H1 (cell line): ENCODE measurements around the gene IFNL2. TPM values are rescaled to one million over a fixed set of nuclear protein-coding genes. Genes with fewer than 3 reads are reported as not detected.

Source experiments
- CTCF ChIA-PET: fragments of 300-600 bp; sonication (Branson Sonifier 250); formaldehyde crosslinking; loops from one replicate; lab custom pipeline; 2021; ENCODE audit not compliant: partially characterized antibody; lab: Charles Lee
- POLR2A ChIA-PET: fragments of 300-600 bp; sonication (Branson Sonifier 250); formaldehyde crosslinking; loops from one replicate; lab custom pipeline; 2021; ENCODE audit warnings: inconsistent platforms; ENCODE audit not compliant: partially characterized antibody; lab: Charles Lee
- DNase-seq, 2 experiments: peaks; one replicate each; pipeline versions ENCODE4 v3.0.0 to v3.0.0-alpha.2; 2010 to 2022; ENCODE audit warnings: low spot score in 2 of 2, low read depth in 1 of 2, mixed read lengths in 1 of 2
- FAIRE-seq: peaks from 2 replicates; lab custom pipeline; 2011; peaks lifted over from hg19 to GRCh38; lab: Jason Lieb, UNC
- H2AFZ ChIP-seq: 2 replicates; pipeline ENCODE4 v1.8.1; 2012; ENCODE audit warnings: low read length, inconsistent platforms
- H2AK5ac ChIP-seq: 2 replicates; pipeline ENCODE4 v1.6.1; 2013; ENCODE audit warnings: low read depth, low read length
- H2BK120ac ChIP-seq: replicated peaks from 2 replicates; pipeline ENCODE3; 2013; ENCODE audit warnings: low read depth, low read length, inconsistent platforms
- H2BK12ac ChIP-seq: 2 replicates; pipeline ENCODE4 v1.6.1; 2013; ENCODE audit warnings: low read depth, low read length
- H2BK15ac ChIP-seq: 2 replicates; pipeline ENCODE4 v1.6.1; 2013; ENCODE audit warnings: low read length
- H2BK20ac ChIP-seq: 2 replicates; pipeline ENCODE4 v1.6.1; 2013; ENCODE audit warnings: low read length
- H2BK5ac ChIP-seq: 2 replicates; pipeline ENCODE4 v1.6.1; 2013; ENCODE audit warnings: low read depth, low read length
- H3K14ac ChIP-seq: 2 replicates; pipeline ENCODE4 v1.6.1; 2013; ENCODE audit warnings: inconsistent platforms; ENCODE audit not compliant: insufficient read length
- H3K18ac ChIP-seq: 2 replicates; pipeline ENCODE4 v1.6.1; 2013; ENCODE audit warnings: low read length; ENCODE audit errors: extremely low read depth
- H3K23ac ChIP-seq: 2 replicates; pipeline ENCODE4 v1.6.1; 2013; ENCODE audit warnings: inconsistent platforms; ENCODE audit not compliant: insufficient read length
- H3K23me2 ChIP-seq: 2 replicates; pipeline ENCODE4 v1.6.1; 2013; ENCODE audit warnings: low read depth, low read length
- H3K27ac ChIP-seq: 2 replicates; pipeline ENCODE4 v1.6.1; 2011; ENCODE audit warnings: low read depth, low read length, inconsistent platforms
- H3K27me3 ChIP-seq, 4 experiments: replicated peaks in 1 of 4; 1 replicate in 1 of 4; 2 replicates in 3 of 4; pipeline versions ENCODE4 v1.6.1 to v1.8.1; 2011 to 2013; ENCODE audit warnings: low read length in 3 of 4, mild to moderate bottlenecking in 3 of 4, inconsistent platforms in 2 of 4, mixed read lengths in 2 of 4, moderate library complexity in 1 of 4; ENCODE audit not compliant: control insufficient read depth in 3 of 4, insufficient read depth in 3 of 4; ENCODE audit errors: extremely low read depth in 1 of 4
- H3K36me3 ChIP-seq, 4 experiments: 2 replicates each; pipeline versions ENCODE4 v1.6.1 to v1.8.1; 2011 to 2013; ENCODE audit warnings: mild to moderate bottlenecking in 4 of 4, low read length in 3 of 4, moderate library complexity in 2 of 4, control low read depth in 1 of 4, inconsistent platforms in 1 of 4; ENCODE audit not compliant: insufficient read depth in 4 of 4, control insufficient read depth in 2 of 4
- H3K4ac ChIP-seq: replicated peaks from 2 replicates; pipeline ENCODE3; 2013; ENCODE audit warnings: low read length, low read depth, mixed read lengths, inconsistent platforms; ENCODE audit not compliant: insufficient read length
- H3K4me1 ChIP-seq, 4 experiments: replicated peaks in 1 of 4; 1 replicate in 1 of 4; 2 replicates in 3 of 4; pipeline versions ENCODE4 v1.6.1 to v1.8.1; 2011 to 2013; ENCODE audit warnings: low read length in 3 of 4, inconsistent platforms in 2 of 4, mixed read lengths in 1 of 4; ENCODE audit not compliant: insufficient read depth in 4 of 4, control insufficient read depth in 3 of 4
- H3K4me2 ChIP-seq, 2 experiments: 2 replicates each; pipeline versions ENCODE4 v1.6.1 to v1.8.1; 2011 to 2013; ENCODE audit warnings: low read depth in 2 of 2, low read length in 2 of 2, control low read depth in 1 of 2, inconsistent platforms in 1 of 2, mild to moderate bottlenecking in 1 of 2; ENCODE audit not compliant: insufficient read depth in 1 of 2
- H3K4me3 ChIP-seq, 4 experiments: fragments of 200-600, 300-600 bp in 1 of 4; sonication (generic), shearing (Covaris generic), sonication (Bioruptor Twin) in 1 of 4; 2 replicates each; pipeline versions ENCODE4 v1.5.1 to v1.8.1; 2011 to 2016; ENCODE audit warnings: low read length in 4 of 4, low read depth in 3 of 4, control low read depth in 2 of 4, inconsistent platforms in 2 of 4, mild to moderate bottlenecking in 2 of 4, mixed read lengths in 1 of 4, moderate library complexity in 1 of 4; ENCODE audit not compliant: insufficient read depth in 2 of 4; ENCODE audit errors: extremely low read depth in 1 of 4
- H3K56ac ChIP-seq: replicated peaks from 2 replicates; pipeline ENCODE3; 2013; ENCODE audit warnings: low read depth, mild to moderate bottlenecking, mixed read lengths, low read length, inconsistent platforms; ENCODE audit not compliant: insufficient read length
- H3K79me1 ChIP-seq: 2 replicates; pipeline ENCODE4 v1.6.1; 2013; ENCODE audit warnings: low read depth, low read length, control low read depth
- H3K79me2 ChIP-seq, 2 experiments: 2 replicates each; pipeline versions ENCODE4 v1.6.1 to v1.8.1; 2012 to 2013; ENCODE audit warnings: low read length in 2 of 2, mild to moderate bottlenecking in 2 of 2, inconsistent platforms in 1 of 2; ENCODE audit not compliant: insufficient read depth in 2 of 2, control insufficient read depth in 1 of 2
- H3K9ac ChIP-seq, 4 experiments: replicated peaks in 1 of 4; 1 replicate in 1 of 4; 2 replicates in 3 of 4; pipeline versions ENCODE4 v1.6.1 to v1.8.1; 2011 to 2013; ENCODE audit warnings: low read depth in 3 of 4, low read length in 3 of 4, control low read depth in 2 of 4, mild to moderate bottlenecking in 2 of 4, moderate library complexity in 2 of 4, inconsistent platforms in 1 of 4; ENCODE audit errors: extremely low read depth in 1 of 4
- H3K9me3 ChIP-seq, 2 experiments: 2 replicates each; pipeline versions ENCODE4 v1.6.1 to v1.8.1; 2012 to 2013; ENCODE audit warnings: mild to moderate bottlenecking in 2 of 2, moderate library complexity in 2 of 2, control low read depth in 1 of 2, inconsistent platforms in 1 of 2, low read depth in 1 of 2, low read length in 1 of 2, mixed read lengths in 1 of 2; ENCODE audit not compliant: insufficient read depth in 2 of 2
- H4K20me1 ChIP-seq, 2 experiments: replicated peaks in 1 of 2; 2 replicates each; pipeline versions ENCODE3 to v1.8.1; 2011 to 2013; ENCODE audit warnings: inconsistent platforms in 2 of 2, low read length in 2 of 2, mild to moderate bottlenecking in 1 of 2; ENCODE audit not compliant: insufficient read depth in 2 of 2, control insufficient read depth in 1 of 2
- H4K5ac ChIP-seq: 2 replicates; pipeline ENCODE4 v1.6.1; 2013; ENCODE audit warnings: low read length, low read depth, mixed read lengths, inconsistent platforms; ENCODE audit not compliant: insufficient read length
- H4K8ac ChIP-seq: 2 replicates; pipeline ENCODE4 v1.8.0; 2013; ENCODE audit warnings: mild to moderate bottlenecking, moderate library complexity, low read length, inconsistent platforms; ENCODE audit not compliant: insufficient read depth; ENCODE audit errors: extremely low read depth
- H4K91ac ChIP-seq: replicated peaks from 2 replicates; pipeline ENCODE3; 2013; ENCODE audit warnings: low read length, mixed read lengths, inconsistent platforms; ENCODE audit not compliant: insufficient read length
- CREB1 ChIP-seq: IDR thresholded peaks from 2 replicates; pipeline ENCODE4 v1.6.1; 2012; ENCODE audit warnings: inconsistent platforms
- HDAC2 ChIP-seq, 2 experiments: fragments of 300-600 bp in 1 of 2; sonication (generic) in 1 of 2; IDR thresholded peaks; 2 replicates each; pipeline ENCODE4 v1.6.1; 2011 to 2012; ENCODE audit warnings: low read depth in 2 of 2, low read length in 2 of 2, mild to moderate bottlenecking in 2 of 2, moderate library complexity in 2 of 2, borderline replicate concordance in 1 of 2, inconsistent platforms in 1 of 2
- RFX5 ChIP-seq: IDR thresholded peaks from 2 replicates; pipeline ENCODE4 v1.6.1; 2011; ENCODE audit warnings: low read depth, low read length, improper control_type of control experiment, borderline replicate concordance
- SIN3A ChIP-seq, 2 experiments: IDR thresholded peaks in 1 of 2; conservative IDR thresholded peaks in 1 of 2; 2 replicates each; pipeline ENCODE4 v1.6.1; 2011 to 2012; ENCODE audit warnings: low read length in 2 of 2, improper control_type of control experiment in 1 of 2, low read depth in 1 of 2, mild to moderate bottlenecking in 1 of 2
- SIX5 ChIP-seq: IDR thresholded peaks from 2 replicates; pipeline ENCODE4 v1.6.1; 2011; ENCODE audit warnings: mild to moderate bottlenecking, low read depth, low read length
- SP1 ChIP-seq: IDR thresholded peaks from 2 replicates; pipeline ENCODE4 v1.6.1; 2011; ENCODE audit warnings: low read depth, low read length
- TEAD4 ChIP-seq: IDR thresholded peaks from 2 replicates; pipeline ENCODE4 v1.6.1; 2012; ENCODE audit warnings: low read depth, low read length, inconsistent platforms, mixed read lengths
- WGBS, 2 experiments: shearing (Covaris generic) in 1 of 2; methylation state at CpG; one replicate each; pipeline versions ENCODE4 v1.1.6 to v1.1.7; 2013 to 2015; ENCODE audit warnings: low lambda C conversion rate in 2 of 2, mixed read lengths in 2 of 2, inconsistent platforms in 1 of 2, low coverage in 1 of 2, missing lambda C conversion rate in 1 of 2; ENCODE audit not compliant: insufficient replicate concordance in 2 of 2, insufficient coverage in 1 of 2, insufficient read length in 1 of 2; ENCODE audit errors: extremely low coverage in 1 of 2, missing lambda C conversion rate in 1 of 2; 5-methylcytosine and 5-hydroxymethylcytosine counted together
- polyA plus RNA-seq, 7 experiments: library from polyadenylated mRNA; depleted of rRNA in 3 of 7; stranded (reverse) in 5 of 7; unstranded in 2 of 7; fragments of >200 nt in 5 of 7; fragments of 200-250 nt in 2 of 7; gene quantifications; 1 replicate in 5 of 7; 2 replicates in 1 of 7; 4 replicates in 1 of 7; pipeline versions ENCODE4 v1.2.1 to v1.2.3, GENCODE V29; 2011 to 2013; ENCODE audit warnings: missing spikeins in 2 of 7, mixed read lengths in 2 of 7
- total RNA-seq: library from RNA; stranded (reverse); fragmentation: NEBNext Ultra II Directional; extraction: Animal tissue kit (Norgen Biotek cat#: 25700); gene quantifications from 2 replicates; pipeline ENCODE4 v1.2.1, GENCODE V29; 2021

Gene IFNL2
- total and polyA plus RNA-seq, 2 of the 8 experiments (the other 6 are each of a cell fraction or from before 2014, with no cell fraction given): not detected

DNA sequence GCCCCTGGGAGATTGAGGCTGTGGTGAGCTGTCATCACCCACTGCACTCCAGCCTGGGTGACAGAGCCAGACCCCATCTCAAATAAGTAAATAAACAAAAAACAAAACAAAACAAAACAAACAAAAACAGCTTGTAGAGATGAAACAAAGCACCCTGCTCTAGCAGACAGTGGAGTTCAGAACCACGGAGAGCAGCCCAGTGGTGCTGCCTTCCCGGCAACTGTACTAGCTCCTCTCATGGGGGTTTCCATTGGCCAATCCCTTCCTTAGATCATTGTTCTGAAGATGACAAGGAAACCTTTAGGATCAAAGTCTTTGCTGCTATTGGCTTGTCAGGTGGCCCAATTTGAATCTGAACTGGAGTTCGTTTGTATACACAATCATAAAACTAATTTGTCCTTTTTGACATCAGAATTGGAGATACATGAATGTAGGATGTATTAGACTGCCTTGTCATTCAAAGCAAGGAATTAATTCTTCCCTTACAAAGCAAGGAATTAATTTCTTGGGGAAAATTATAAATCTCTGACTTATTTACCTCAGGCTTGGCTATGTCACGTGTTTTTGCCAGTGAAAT is 44.4 kb upstream of the IFNL2 start:
- Histone ChIP-seq H2AFZ (no peak overlapping the region), H4K91ac (no peak overlapping the region)
- TF ChIP-seq HDAC2 (IDR thresholded peaks at IDR 0.05; ENCODE audit: borderline replicate concordance in 1 of 2, low read depth in 2 of 2, low read length in 2 of 2) (0 out of 4 replicates have a peak, but pooled peaks of 1 of the 2 experiments have one; percentile 50), SP1 (no peak), CREB1 (0 out of 2 replicates have a peak, but pooled peaks have one; percentile 26), SIN3A (conservative IDR thresholded peaks at IDR 0.05 in 1 of 2, IDR thresholded peaks at IDR 0.05 in 1 of 2; ENCODE audit: low read depth in 1 of 2, low read length in 2 of 2) (peak; percentile 64 to 65; a peak in 1 of 4 replicates), TEAD4 (no peak), RFX5 (peak; percentile 93), SIX5 (no peak)
- TF ChIP-seq, all 59 proteins: peak for 4
- no peak overlapping the region for H3K27ac ChIP-seq
- no peak overlapping the region for H3K56ac ChIP-seq
- no peak overlapping the region for H2BK5ac ChIP-seq
- no peak overlapping the region for H2BK120ac ChIP-seq
- H3K27me3 ChIP-seq: peaks cover 0 to 6% (median 0%) of the 10 kb centered on the region in 4 experiments; a peak in 2 of 7 replicates
- H2AK5ac ChIP-seq: no peak overlapping the region
- no peak overlapping the region for H3K18ac ChIP-seq
- no peak overlapping the region for H3K4ac ChIP-seq
- no peaks in the 10 kb centered on the region for H4K20me1 ChIP-seq
- H3K79me1 ChIP-seq: no peaks in the 10 kb centered on the region
- no peak overlapping the region for H3K9ac ChIP-seq
- no peak overlapping the region for H4K8ac ChIP-seq
- ChIA-PET CTCF (interaction anchor here (0.6 to 5.0 kb wide), 10 partner anchors 9 to 126 kb away, joined by 3 to 25 read pairs (median 4); no protein-coding TSS in a partner anchor), POLR2A (interaction anchor here (0.6 kb wide), 1 partner anchor 1001 kb away, joined by 3 read pairs; no protein-coding TSS in a partner anchor)
- DNase-seq (peak in 1 of 2 experiments; percentile 65), FAIRE-seq (peak; percentile 55)
- H3K36me3 ChIP-seq: no peaks in the 10 kb centered on the region
- H2BK15ac ChIP-seq: no peak overlapping the region
- H3K4me3 ChIP-seq: no peak overlapping the region
- H3K79me2 ChIP-seq: no peaks in the 10 kb centered on the region
- H4K5ac ChIP-seq: no peak overlapping the region
- H2BK12ac ChIP-seq: no peak overlapping the region
- H3K4me1 ChIP-seq: no peaks in the 10 kb centered on the region
- no peak overlapping the region for H3K14ac ChIP-seq
- no peak overlapping the region for H3K23ac ChIP-seq
- H3K4me2 ChIP-seq: no peak overlapping the region
- peaks cover 3% of the 10 kb centered on the region; the same call in 1 of the 2 replicates for H3K23me2 ChIP-seq
- H3K9me3 ChIP-seq: no peaks in the 10 kb centered on the region
- 44% methylated on average over 4 of the region's 4 CpGs; no CpG with 5 or more reads in 1 of the 2 experiments for WGBS, 2 experiments
- H2BK20ac ChIP-seq: no peak overlapping the region
